ENCODE data around the gene EZR.

Gene EZR

GRCh38 chr6:158810155-158811095 is 8.7 kb downstream of the EZR start:
- no peak for DNase-seq
- Histone ChIP-seq H2BK120ac (ENCODE audit: insufficient read depth, low read length, poor library complexity) (no peak overlapping the region), H2BK12ac (ENCODE audit: low read length) (no peak overlapping the region), H3K9me3 (ENCODE audit: insufficient read depth, low read depth, low read length) (peaks cover 2% of the 10 kb centered on the region), H3K36me3 (ENCODE audit: control insufficient read depth in 1 of 2, insufficient read depth in 2 of 2, low read length in 2 of 2) (peaks cover 31 to 43% of the 10 kb centered on the region in 2 experiments), H3K18ac (ENCODE audit: low read length) (no peak overlapping the region), H3K23ac (ENCODE audit: low read length) (no peak overlapping the region), H3K4me1 (ENCODE audit: control insufficient read depth in 1 of 2, insufficient read depth in 2 of 2, low read length in 2 of 2) (peaks cover 12 to 26% of the 10 kb centered on the region in 2 experiments), H3K14ac (ENCODE audit: low read length) (no peak overlapping the region), H3K4ac (ENCODE audit: low read depth, low read length) (peak overlapping the region; percentile 97), H3K79me2 (ENCODE audit: control insufficient read depth, insufficient read depth, low read length, poor library complexity) (peaks cover 29% of the 10 kb centered on the region), H3K4me3 (ENCODE audit: low read depth, low read length) (no peak overlapping the region), H2AK5ac (ENCODE audit: low read length) (no peak overlapping the region), H4K12ac (ENCODE audit: low read depth, low read length) (no peak overlapping the region), H3K79me1 (ENCODE audit: low read length) (no peaks in the 10 kb centered on the region), H3K4me2 (ENCODE audit: low read length) (no peak overlapping the region), H2BK5ac (ENCODE audit: low read depth, low read length, poor library complexity) (no peak overlapping the region), H3K27me3 (ENCODE audit: insufficient read depth, low read length) (no peaks in the 10 kb centered on the region), H3K27ac (ENCODE audit: low read depth, low read length) (no peak overlapping the region), H4K8ac (ENCODE audit: low read depth, low read length) (no peak overlapping the region), H2AFZ (ENCODE audit: insufficient read depth, low read length, poor library complexity) (no peak overlapping the region), H3K9ac (ENCODE audit: low read length) (no peak overlapping the region), H4K91ac (ENCODE audit: low read depth, low read length) (no peak overlapping the region)
- no CpG with 5 or more reads among the region's 9 CpGs for WGBS (ENCODE audit: extremely low coverage, insufficient coverage, insufficient read length)

- Histone ChIP-seq H4K8ac (ENCODE audit: low read depth, low read length) (no peak overlapping the region), H2BK12ac (ENCODE audit: low read length) (no peak overlapping the region), H3K27ac (ENCODE audit: low read depth, low read length) (no peak overlapping the region), H3K4me1 (ENCODE audit: control insufficient read depth in 1 of 2, insufficient read depth in 2 of 2, low read length in 2 of 2) (peaks cover 12 to 24% of the 10 kb centered on the region in 2 experiments), H3K36me3 (ENCODE audit: control insufficient read depth in 1 of 2, insufficient read depth in 2 of 2, low read length in 2 of 2) (peaks cover 27 to 36% of the 10 kb centered on the region in 2 experiments), H3K9me3 (ENCODE audit: insufficient read depth, low read depth, low read length) (peaks cover 2% of the 10 kb centered on the region), H2BK120ac (ENCODE audit: insufficient read depth, low read length, poor library complexity) (no peak overlapping the region), H3K79me1 (ENCODE audit: low read length) (peaks cover 3% of the 10 kb centered on the region), H2AK5ac (ENCODE audit: low read length) (no peak overlapping the region), H3K4ac (ENCODE audit: low read depth, low read length) (peak overlapping the region; percentile 72), H2BK5ac (ENCODE audit: low read depth, low read length, poor library complexity) (no peak overlapping the region), H2AFZ (ENCODE audit: insufficient read depth, low read length, poor library complexity) (no peak overlapping the region), H3K79me2 (ENCODE audit: control insufficient read depth, insufficient read depth, low read length, poor library complexity) (peaks cover 26% of the 10 kb centered on the region), H3K9ac (ENCODE audit: low read length) (no peak overlapping the region), H3K23ac (ENCODE audit: low read length) (no peak overlapping the region), H3K4me2 (ENCODE audit: low read length) (no peak overlapping the region), H3K18ac (ENCODE audit: low read length) (no peak overlapping the region), H4K91ac (ENCODE audit: low read depth, low read length) (no peak overlapping the region), H3K27me3 (ENCODE audit: insufficient read depth, low read length) (no peaks in the 10 kb centered on the region), H3K14ac (ENCODE audit: low read length) (no peak overlapping the region), H3K4me3 (ENCODE audit: low read depth, low read length) (no peak overlapping the region), H4K12ac (ENCODE audit: low read depth, low read length) (no peak overlapping the region)
- no peak for DNase-seq
- no CpG with 5 or more reads among the region's 8 CpGs for WGBS (ENCODE audit: extremely low coverage, insufficient coverage, insufficient read length)
Observed at GRCh38 chr6:158808941-158809678, 10.1 kb downstream of the EZR start.

- H3K79me1 ChIP-seq (ENCODE audit: low read length), result peaks cover 5% of the 10 kb centered on the region
- H3K23ac ChIP-seq (ENCODE audit: low read length), result no peak overlapping the region
- no CpG with 5 or more reads among the region's 6 CpGs for WGBS (ENCODE audit: extremely low coverage, insufficient coverage, insufficient read length)
- no peak for DNase-seq
- peak overlapping the region; percentile 69 for H3K4ac ChIP-seq (ENCODE audit: low read depth, low read length)
- H2AFZ ChIP-seq (ENCODE audit: insufficient read depth, low read length, poor library complexity), result no peak overlapping the region
- no peak overlapping the region for H2BK120ac ChIP-seq (ENCODE audit: insufficient read depth, low read length, poor library complexity)
- H3K36me3 ChIP-seq (ENCODE audit: control insufficient read depth in 1 of 2, insufficient read depth in 2 of 2, low read length in 2 of 2), result peaks cover 22 to 30% of the 10 kb centered on the region in 2 experiments
- no peak overlapping the region for H2BK5ac ChIP-seq (ENCODE audit: low read depth, low read length, poor library complexity)
- no peak overlapping the region for H3K4me2 ChIP-seq (ENCODE audit: low read length)
- H3K9ac ChIP-seq (ENCODE audit: low read length), result no peak overlapping the region
- no peak overlapping the region for H3K4me3 ChIP-seq (ENCODE audit: low read depth, low read length)
- H3K79me2 ChIP-seq (ENCODE audit: control insufficient read depth, insufficient read depth, low read length, poor library complexity), result peaks cover 22% of the 10 kb centered on the region
- no peaks in the 10 kb centered on the region for H3K27me3 ChIP-seq (ENCODE audit: insufficient read depth, low read length)
- no peak overlapping the region for H3K27ac ChIP-seq (ENCODE audit: low read depth, low read length)
- peaks cover 2% of the 10 kb centered on the region for H3K9me3 ChIP-seq (ENCODE audit: insufficient read depth, low read depth, low read length)
- no peak overlapping the region for H2BK12ac ChIP-seq (ENCODE audit: low read length)
- H3K14ac ChIP-seq (ENCODE audit: low read length), result no peak overlapping the region
- no peak overlapping the region for H3K18ac ChIP-seq (ENCODE audit: low read length)
- H2AK5ac ChIP-seq (ENCODE audit: low read length), result no peak overlapping the region
- no peak overlapping the region for H4K91ac ChIP-seq (ENCODE audit: low read depth, low read length)
- H3K4me1 ChIP-seq (ENCODE audit: control insufficient read depth in 1 of 2, insufficient read depth in 2 of 2, low read length in 2 of 2), result peaks cover 8 to 21% of the 10 kb centered on the region in 2 experiments
- no peak overlapping the region for H4K12ac ChIP-seq (ENCODE audit: low read depth, low read length)
- H4K8ac ChIP-seq (ENCODE audit: low read depth, low read length), result no peak overlapping the region
Observed at GRCh38 chr6:158808442-158808833, 10.7 kb downstream of the EZR start.

- H4K91ac ChIP-seq (ENCODE audit: low read depth, low read length), result no peak overlapping the region
- H3K79me1 ChIP-seq (ENCODE audit: low read length), result peaks cover 7% of the 10 kb centered on the region
Observed at GRCh38 chr6:158807515-158808441, 11.4 kb downstream of the EZR start.

More at GRCh38 chr6:158807515-158808441, 11.4 kb downstream of the EZR start:
- no peak for DNase-seq
- Histone ChIP-seq H3K36me3 (ENCODE audit: control insufficient read depth in 1 of 2, insufficient read depth in 2 of 2, low read length in 2 of 2) (peaks cover 17 to 24% of the 10 kb centered on the region in 2 experiments), H2AK5ac (ENCODE audit: low read length) (no peak overlapping the region), H4K12ac (ENCODE audit: low read depth, low read length) (no peak overlapping the region), H2BK12ac (ENCODE audit: low read length) (no peak overlapping the region), H3K4ac (ENCODE audit: low read depth, low read length) (peak overlapping the region; percentile 69), H2AFZ (ENCODE audit: insufficient read depth, low read length, poor library complexity) (no peak overlapping the region), H4K8ac (ENCODE audit: low read depth, low read length) (no peak overlapping the region), H3K9ac (ENCODE audit: low read length) (no peak overlapping the region), H3K79me2 (ENCODE audit: control insufficient read depth, insufficient read depth, low read length, poor library complexity) (peaks cover 15% of the 10 kb centered on the region), H3K27ac (ENCODE audit: low read depth, low read length) (no peak overlapping the region), H3K4me1 (ENCODE audit: control insufficient read depth in 1 of 2, insufficient read depth in 2 of 2, low read length in 2 of 2) (peaks cover 8 to 18% of the 10 kb centered on the region in 2 experiments), H3K14ac (ENCODE audit: low read length) (no peak overlapping the region), H3K27me3 (ENCODE audit: insufficient read depth, low read length) (no peaks in the 10 kb centered on the region), H3K4me2 (ENCODE audit: low read length) (no peak overlapping the region), H3K4me3 (ENCODE audit: low read depth, low read length) (no peak overlapping the region), H3K23ac (ENCODE audit: low read length) (no peak overlapping the region), H2BK5ac (ENCODE audit: low read depth, low read length, poor library complexity) (no peak overlapping the region), H3K18ac (ENCODE audit: low read length) (no peak overlapping the region), H3K9me3 (ENCODE audit: insufficient read depth, low read depth, low read length) (no peaks in the 10 kb centered on the region), H2BK120ac (ENCODE audit: insufficient read depth, low read length, poor library complexity) (no peak overlapping the region)
- no CpG with 5 or more reads among the region's 8 CpGs for WGBS (ENCODE audit: extremely low coverage, insufficient coverage, insufficient read length)

Measured in trophoblast cell (in vitro differentiated cells and primary cell).